DOHH2 (cell line): ENCODE measurements around the gene ABCG2.

Experiments used
- H3F3A ChIP-seq: fragments of 200-600 bp; sonication (generic), shearing (Covaris generic); 2 replicates; pipeline ENCODE4 v1.6.0; 2016; ENCODE audit warnings: antibody characterized with exemption, mild to moderate bottlenecking; ENCODE audit not compliant: control insufficient read depth, insufficient read depth
- H3K27ac ChIP-seq: fragments of 200-600 bp; sonication (generic); 2 replicates; pipeline ENCODE4 v1.5.1; 2014; ENCODE audit warnings: low read depth, mild to moderate bottlenecking, low read length, moderate library complexity
- H3K27me3 ChIP-seq: fragments of 200-600 bp; sonication (generic); 2 replicates; pipeline ENCODE4 v1.6.1; 2014; ENCODE audit warnings: mild to moderate bottlenecking, low read length, mixed read lengths; ENCODE audit not compliant: control insufficient read depth
- H3K36me3 ChIP-seq: fragments of 200-600 bp; sonication (generic); 2 replicates; pipeline ENCODE4 v1.6.1; 2014; ENCODE audit warnings: mild to moderate bottlenecking, low read length, moderate library complexity, mixed read lengths; ENCODE audit not compliant: control insufficient read depth
- H3K4me1 ChIP-seq: fragments of 200-600 bp; sonication (generic); 2 replicates; pipeline ENCODE4 v1.6.1; 2014; ENCODE audit warnings: mild to moderate bottlenecking, low read length, mixed read lengths; ENCODE audit not compliant: control insufficient read depth
- H3K4me2 ChIP-seq: fragments of 200-600 bp; sonication (generic); 2 replicates; pipeline ENCODE4 v1.6.0; 2014; ENCODE audit warnings: mild to moderate bottlenecking, low read length, moderate library complexity
- H3K4me3 ChIP-seq: fragments of 200-600 bp; sonication (generic); 2 replicates; pipeline ENCODE4 v1.5.1; 2014; ENCODE audit warnings: mild to moderate bottlenecking, low read length, mixed read lengths
- H3K79me2 ChIP-seq: fragments of 200-600 bp; sonication (generic); 2 replicates; pipeline ENCODE4 v1.6.1; 2014; ENCODE audit warnings: mild to moderate bottlenecking, low read length, mixed read lengths; ENCODE audit not compliant: control insufficient read depth
- H3K9me2 ChIP-seq: fragments of 200-600 bp; sonication (generic); replicated peaks from 2 replicates; pipeline ENCODE4 v1.6.1; 2014; ENCODE audit warnings: mild to moderate bottlenecking, low read length, mixed read lengths; ENCODE audit not compliant: control insufficient read depth
- H3K9me3 ChIP-seq: fragments of 200-600 bp; sonication (generic); 2 replicates; pipeline ENCODE4 v1.6.1; 2014; ENCODE audit warnings: antibody characterized with exemption, low read length, mixed read lengths; ENCODE audit not compliant: control insufficient read depth, insufficient read depth
- H4K20me1 ChIP-seq: fragments of 200-600 bp; sonication (generic); 2 replicates; pipeline ENCODE4 v1.6.0; 2014; ENCODE audit warnings: low read depth, mild to moderate bottlenecking, antibody characterized with exemption, low read length, moderate library complexity; ENCODE audit not compliant: control insufficient read depth, insufficient read depth
- EZH2phosphoT487 ChIP-seq: fragments of 200-600 bp; sonication (generic); IDR thresholded peaks from 2 replicates; pipeline ENCODE4 v1.6.1; 2017; ENCODE audit warnings: borderline replicate concordance, mild to moderate bottlenecking, antibody characterized with exemption, low read length, moderate library complexity, mixed read lengths
- TF ChIP-seq, protein P1 (sequence below): fragments of 200-600 bp; sonication (generic); IDR thresholded peaks from one replicate; pipeline ENCODE4 v1.5.1; 2014; ENCODE audit warnings: antibody characterized with exemption, mild to moderate bottlenecking, low read depth, low read length; ENCODE audit not compliant: poor library complexity, severe bottlenecking

The ABCG2 gene

DNA sequence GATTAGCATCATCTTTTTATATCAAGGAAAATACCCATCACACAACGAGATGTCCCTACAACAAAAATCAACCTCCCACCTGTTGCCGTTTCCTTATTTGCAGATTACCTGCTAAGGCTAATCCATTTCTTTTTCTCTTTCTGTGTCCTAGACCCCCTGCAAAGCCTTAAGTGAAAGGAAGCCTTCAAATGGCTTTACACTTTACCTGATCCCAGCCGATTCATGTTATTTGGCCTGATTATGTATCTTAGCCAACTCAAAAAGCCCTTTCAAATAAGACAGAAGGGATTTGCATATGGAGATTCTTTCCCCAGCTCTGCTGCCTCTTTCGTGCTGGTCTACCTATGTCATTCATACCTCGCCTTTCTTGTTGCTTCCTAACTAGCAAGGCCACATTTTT lies 14.4 kb downstream of the ABCG2 start:
- Histone ChIP-seq H3K27me3 (no peaks in the 10 kb centered on the region), H3F3A (no peaks in the 10 kb centered on the region), H3K4me2 (no peak overlapping the region), H3K9me2 (no peaks in the 10 kb centered on the region), H3K4me1 (no peaks in the 10 kb centered on the region), H3K79me2 (no peaks in the 10 kb centered on the region), H3K4me3 (no peak overlapping the region), H3K9me3 (no peaks in the 10 kb centered on the region), H4K20me1 (no peaks in the 10 kb centered on the region), H3K27ac (no peak overlapping the region), H3K36me3 (no peaks in the 10 kb centered on the region)
- TF ChIP-seq, protein P1, sequence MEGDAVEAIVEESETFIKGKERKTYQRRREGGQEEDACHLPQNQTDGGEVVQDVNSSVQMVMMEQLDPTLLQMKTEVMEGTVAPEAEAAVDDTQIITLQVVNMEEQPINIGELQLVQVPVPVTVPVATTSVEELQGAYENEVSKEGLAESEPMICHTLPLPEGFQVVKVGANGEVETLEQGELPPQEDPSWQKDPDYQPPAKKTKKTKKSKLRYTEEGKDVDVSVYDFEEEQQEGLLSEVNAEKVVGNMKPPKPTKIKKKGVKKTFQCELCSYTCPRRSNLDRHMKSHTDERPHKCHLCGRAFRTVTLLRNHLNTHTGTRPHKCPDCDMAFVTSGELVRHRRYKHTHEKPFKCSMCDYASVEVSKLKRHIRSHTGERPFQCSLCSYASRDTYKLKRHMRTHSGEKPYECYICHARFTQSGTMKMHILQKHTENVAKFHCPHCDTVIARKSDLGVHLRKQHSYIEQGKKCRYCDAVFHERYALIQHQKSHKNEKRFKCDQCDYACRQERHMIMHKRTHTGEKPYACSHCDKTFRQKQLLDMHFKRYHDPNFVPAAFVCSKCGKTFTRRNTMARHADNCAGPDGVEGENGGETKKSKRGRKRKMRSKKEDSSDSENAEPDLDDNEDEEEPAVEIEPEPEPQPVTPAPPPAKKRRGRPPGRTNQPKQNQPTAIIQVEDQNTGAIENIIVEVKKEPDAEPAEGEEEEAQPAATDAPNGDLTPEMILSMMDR: no peak
- no peak for TF ChIP-seq EZH2phosphoT487

DNA sequence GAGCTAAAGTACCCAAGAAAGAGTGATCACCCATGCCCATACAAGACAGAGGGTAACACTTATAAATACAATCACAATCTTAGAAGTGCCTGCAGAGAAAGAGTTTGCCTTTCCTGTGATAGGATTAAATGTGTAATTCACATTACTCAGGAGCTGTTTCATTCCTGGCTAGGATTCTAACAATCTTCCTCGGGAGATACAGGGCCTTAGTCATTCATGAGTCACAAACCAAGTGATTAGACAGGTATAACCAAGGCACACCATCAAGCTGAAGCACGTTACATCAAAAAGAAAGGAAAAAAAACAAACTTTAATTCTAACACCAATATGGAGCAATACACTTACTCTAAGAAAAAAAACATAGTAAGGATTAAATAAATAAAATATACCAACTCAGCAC lies 14.9 kb downstream of the ABCG2 start:
- no peaks in the 10 kb centered on the region for H4K20me1 ChIP-seq
- no peaks in the 10 kb centered on the region for H3K9me2 ChIP-seq
- H3K4me3 ChIP-seq: no peak overlapping the region
- H3K9me3 ChIP-seq: no peaks in the 10 kb centered on the region
- H3K79me2 ChIP-seq: no peaks in the 10 kb centered on the region
- no peaks in the 10 kb centered on the region for H3F3A ChIP-seq
- no peak for TF ChIP-seq EZH2phosphoT487
- TF ChIP-seq, protein P1: no peak
- H3K36me3 ChIP-seq: no peaks in the 10 kb centered on the region
- no peaks in the 10 kb centered on the region for H3K27me3 ChIP-seq
- H3K4me2 ChIP-seq: no peak overlapping the region
- no peaks in the 10 kb centered on the region for H3K4me1 ChIP-seq
- H3K27ac ChIP-seq: no peak overlapping the region

DNA sequence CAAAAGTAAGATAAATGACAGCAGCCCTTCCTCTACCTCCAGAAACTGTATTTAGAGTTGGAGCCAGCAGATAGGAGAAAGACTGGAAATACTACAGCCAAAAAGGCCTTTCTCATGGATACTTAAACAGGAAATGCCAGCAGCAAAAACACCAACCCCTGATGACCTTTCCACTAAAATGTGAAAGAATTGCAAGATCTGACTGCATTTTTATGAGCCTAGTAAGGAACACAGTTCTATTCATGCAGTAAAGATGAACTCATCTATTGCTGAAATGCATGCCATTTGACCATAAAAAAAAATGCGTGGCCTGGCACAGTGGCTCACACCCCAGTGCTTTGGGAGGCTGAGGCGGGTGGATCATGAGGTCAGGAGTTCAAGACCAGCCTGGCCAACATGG lies 19.9 kb downstream of the ABCG2 start:
- no peaks in the 10 kb centered on the region for H3K36me3 ChIP-seq
- no peak overlapping the region for H3K4me3 ChIP-seq
- H3K4me2 ChIP-seq: no peak overlapping the region

More for the DNA sequence above, 19.9 kb downstream of the ABCG2 start:
- H3K27me3 ChIP-seq: peaks cover 7% of the 10 kb centered on the region; the same call in 1 of the 2 replicates
- no peaks in the 10 kb centered on the region for H3K4me1 ChIP-seq
- no peak overlapping the region for H3K27ac ChIP-seq
- no peaks in the 10 kb centered on the region for H3F3A ChIP-seq
- H3K79me2 ChIP-seq: no peaks in the 10 kb centered on the region
- no peak for TF ChIP-seq EZH2phosphoT487
- TF ChIP-seq, protein P1: no peak
- no peaks in the 10 kb centered on the region for H4K20me1 ChIP-seq
- H3K9me3 ChIP-seq: no peaks in the 10 kb centered on the region
- H3K9me2 ChIP-seq: no peaks in the 10 kb centered on the region
